ENCODE measurements around the gene SPINK5. TPM values are rescaled to one million over a fixed set of nuclear protein-coding genes. Genes with fewer than 3 reads are reported as not detected.
A peak's percentile ranks its signal among the peaks of the same experiment; 100 is the strongest.

Gene SPINK5
- total RNA-seq, 1 experiment from 2014 or later: 6.0 TPM

DNA sequence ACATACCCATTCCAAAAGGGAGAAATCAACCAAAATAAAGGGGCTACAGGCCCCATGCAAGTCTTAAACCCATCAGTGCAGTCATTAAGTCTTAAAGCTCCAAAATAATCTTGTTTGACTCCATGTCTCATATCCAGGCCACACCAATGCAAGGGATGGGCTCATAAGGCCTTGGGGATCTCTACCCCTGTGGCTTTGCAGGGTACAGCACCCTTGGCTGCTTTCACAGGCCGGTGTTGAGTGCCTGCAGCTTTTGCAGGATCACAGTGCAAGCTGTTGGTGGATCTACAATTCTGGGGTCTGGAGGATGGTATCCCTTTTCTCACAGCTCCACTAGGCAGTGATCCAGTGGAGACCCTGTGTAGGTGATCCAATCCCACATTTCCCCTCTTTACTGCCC, 99.6 kb downstream of the SPINK5 start:
- no peaks in the 10 kb centered on the region for H3K4me1 Mint-ChIP-seq
- Histone ChIP-seq H2BK120ac (ENCODE audit: low read depth, low read length, poor library complexity, severe bottlenecking) (no peak overlapping the region), H2AFZ (ENCODE audit: low read length) (no peak overlapping the region), H3K79me1 (ENCODE audit: insufficient read depth, low read depth, low read length, poor library complexity, severe bottlenecking) (no peaks in the 10 kb centered on the region), H4K8ac (replicated peaks; ENCODE audit: insufficient read length, low read depth, low read length) (no peak overlapping the region), H2BK12ac (ENCODE audit: insufficient read length, low read depth, low read length) (no peak overlapping the region), H4K91ac (ENCODE audit: insufficient read length, low read depth, low read length) (no peak overlapping the region), H3K27me3 (ENCODE audit: insufficient read depth, low read length) (no peaks in the 10 kb centered on the region), H3K4me2 (ENCODE audit: insufficient read depth, insufficient read length, low read length) (no peak overlapping the region), H4K5ac (ENCODE audit: insufficient read length, low read depth, low read length) (no peak overlapping the region), H3K9me3 (ENCODE audit: control insufficient read depth, low read depth, low read length) (no peaks in the 10 kb centered on the region), H3K14ac (ENCODE audit: insufficient read depth, low read length) (no peak overlapping the region), H3K4me1 (ENCODE audit: insufficient read depth, low read length) (no peaks in the 10 kb centered on the region), H2BK5ac (ENCODE audit: insufficient read length, low read length) (no peak overlapping the region), H3K18ac (ENCODE audit: insufficient read length, low read depth, low read length) (no peak overlapping the region), H3K4ac (ENCODE audit: low read depth, low read length) (no peak overlapping the region), H3K23me2 (ENCODE audit: insufficient read length, low read depth, low read length, poor library complexity, severe bottlenecking) (no peaks in the 10 kb centered on the region), H3T11ph (ENCODE audit: low read length) (no peak overlapping the region), H2BK15ac (ENCODE audit: low read depth, low read length) (no peak overlapping the region), H2BK20ac (ENCODE audit: low read depth, low read length, poor library complexity, severe bottlenecking) (no peak overlapping the region), H3K79me2 (ENCODE audit: insufficient read depth, low read length) (no peaks in the 10 kb centered on the region), H3K27ac (ENCODE audit: insufficient read length, low read depth, low read length) (no peak overlapping the region), H3K56ac (ENCODE audit: insufficient read length, low read depth, low read length) (no peak overlapping the region), H3K9ac (ENCODE audit: extremely low read depth, insufficient read length, low read length) (no peak overlapping the region), H2AK5ac (ENCODE audit: insufficient read length, low read length) (no peak overlapping the region), H3K23ac (ENCODE audit: insufficient read length, low read depth, low read length) (no peak overlapping the region), H4K20me1 (ENCODE audit: control insufficient read depth, insufficient read depth, insufficient read length) (no peaks in the 10 kb centered on the region)
- peak overlapping the region in 1 of 3 experiments; percentile 52; a peak in 1 of 7 replicates for H3K27ac Mint-ChIP-seq
- no peaks in the 10 kb centered on the region for H3K36me3 Mint-ChIP-seq (ENCODE audit: insufficient read depth in 1 of 3, low read depth in 3 of 3)
- H3K27me3 Mint-ChIP-seq (ENCODE audit: low read depth): no peaks in the 10 kb centered on the region
- peaks cover 2 to 4% of the 10 kb centered on the region in 2 experiments; a peak in 1 of 5 replicates for H3K9me3 Mint-ChIP-seq
- no peak for DNase-seq
- H3K4me3 Mint-ChIP-seq: no peak overlapping the region
- TF ChIP-seq, protein P1, sequence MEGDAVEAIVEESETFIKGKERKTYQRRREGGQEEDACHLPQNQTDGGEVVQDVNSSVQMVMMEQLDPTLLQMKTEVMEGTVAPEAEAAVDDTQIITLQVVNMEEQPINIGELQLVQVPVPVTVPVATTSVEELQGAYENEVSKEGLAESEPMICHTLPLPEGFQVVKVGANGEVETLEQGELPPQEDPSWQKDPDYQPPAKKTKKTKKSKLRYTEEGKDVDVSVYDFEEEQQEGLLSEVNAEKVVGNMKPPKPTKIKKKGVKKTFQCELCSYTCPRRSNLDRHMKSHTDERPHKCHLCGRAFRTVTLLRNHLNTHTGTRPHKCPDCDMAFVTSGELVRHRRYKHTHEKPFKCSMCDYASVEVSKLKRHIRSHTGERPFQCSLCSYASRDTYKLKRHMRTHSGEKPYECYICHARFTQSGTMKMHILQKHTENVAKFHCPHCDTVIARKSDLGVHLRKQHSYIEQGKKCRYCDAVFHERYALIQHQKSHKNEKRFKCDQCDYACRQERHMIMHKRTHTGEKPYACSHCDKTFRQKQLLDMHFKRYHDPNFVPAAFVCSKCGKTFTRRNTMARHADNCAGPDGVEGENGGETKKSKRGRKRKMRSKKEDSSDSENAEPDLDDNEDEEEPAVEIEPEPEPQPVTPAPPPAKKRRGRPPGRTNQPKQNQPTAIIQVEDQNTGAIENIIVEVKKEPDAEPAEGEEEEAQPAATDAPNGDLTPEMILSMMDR (conservative IDR thresholded peaks at IDR 0.05): 0 out of 3 replicates have a peak, but pooled peaks have one; percentile 20
- WGBS (ENCODE audit: extremely low coverage, insufficient read length, low lambda C conversion rate): no CpG with 5 or more reads among the region's 1 CpG

Data from H9 (cell line).